GOT3 (cell line): ENCODE measurements around the gene GALK2.
"Not testable (repeated sequence)": the region's sequence is repeated elsewhere in the genome, so short reads cannot be mapped to it uniquely, and the experiment has no call there.

ENCODE experiments used
- DNase-seq: peaks from one replicate; lab custom pipeline; 2025; ENCODE audit warnings: mixed read lengths; lab: John Stamatoyannopoulos, UW

GALK2 gene

DNA sequence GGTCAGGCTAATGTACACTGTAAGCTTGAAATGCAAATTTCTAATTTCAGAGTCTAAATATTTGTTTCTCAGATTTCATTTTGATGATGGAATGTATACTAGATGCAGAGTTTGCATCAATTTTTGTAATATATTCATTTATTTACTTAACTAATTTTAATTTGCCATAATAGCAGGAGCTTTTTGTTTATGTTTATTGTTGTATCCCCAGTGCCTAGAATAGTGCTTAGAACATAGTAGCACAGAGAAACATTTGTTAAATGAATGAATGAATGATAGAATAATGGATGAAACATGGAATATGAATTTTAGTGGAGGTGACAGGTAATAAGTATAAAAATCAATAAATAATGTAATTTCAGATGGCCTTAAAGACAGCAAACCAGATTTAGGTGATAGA is 5.2 kb upstream of the GALK2 start:
- DNase-seq, result no peak

DNA sequence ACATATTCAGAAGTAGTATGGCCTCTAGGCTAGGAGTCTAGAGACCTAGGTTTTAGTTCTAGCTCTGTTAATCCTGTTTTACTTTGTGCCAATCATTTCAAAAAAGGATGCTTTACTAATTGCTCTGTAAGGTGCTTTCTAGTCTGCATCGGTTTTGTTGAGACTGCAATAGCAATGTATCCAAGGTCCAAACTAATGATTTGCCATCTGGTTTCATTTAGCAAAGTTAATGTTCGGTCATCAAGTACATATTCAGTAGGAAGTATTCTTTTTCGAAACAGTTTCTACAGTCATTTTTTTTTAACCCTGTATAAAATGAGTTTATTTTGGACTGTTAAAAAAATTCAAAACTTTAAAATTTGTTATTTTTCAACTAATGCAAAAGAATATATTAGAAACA is 2.0 kb upstream of the GALK2 start:
- DNase-seq, result no peak

DNA sequence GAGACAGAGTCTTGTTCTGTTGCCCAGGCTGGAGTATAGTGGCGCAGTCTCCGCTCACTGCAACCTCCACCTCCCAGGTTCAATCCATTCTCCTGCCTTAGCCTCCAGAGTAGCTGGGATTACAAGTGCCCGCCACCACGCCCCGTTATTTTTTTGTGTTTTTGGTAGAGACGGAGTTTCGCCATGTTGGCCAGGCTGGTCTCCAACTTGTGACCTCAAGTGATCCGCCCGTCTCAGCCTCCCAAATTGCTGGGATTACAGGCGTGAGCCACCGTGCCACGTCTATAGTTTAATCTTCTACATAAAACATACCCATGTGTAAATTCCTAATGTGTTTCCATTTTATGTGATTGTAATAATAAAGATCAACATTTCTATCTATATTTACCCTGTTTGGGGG is 1.7 kb downstream of the GALK2 start:
- no peak for DNase-seq

DNA sequence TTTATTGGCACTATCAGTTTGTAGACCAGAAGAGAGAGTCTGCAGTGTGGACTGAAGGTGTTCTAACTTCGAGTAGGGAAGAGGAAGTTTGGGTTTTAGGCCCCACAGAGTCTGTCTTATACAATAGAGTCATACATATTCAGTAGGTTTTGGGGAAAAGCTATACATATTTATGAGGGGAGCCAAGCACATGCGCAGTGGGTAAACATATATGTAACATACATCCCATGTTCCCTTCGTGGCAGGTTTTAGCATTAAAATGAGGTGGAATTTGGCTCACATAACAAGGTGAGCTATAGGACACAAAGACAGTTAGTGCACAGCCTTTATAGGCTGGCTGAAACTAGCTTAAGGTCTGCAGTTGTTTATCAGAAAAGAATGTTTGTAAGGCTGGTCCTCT is 4.9 kb downstream of the GALK2 start:
- no peak for DNase-seq

DNA sequence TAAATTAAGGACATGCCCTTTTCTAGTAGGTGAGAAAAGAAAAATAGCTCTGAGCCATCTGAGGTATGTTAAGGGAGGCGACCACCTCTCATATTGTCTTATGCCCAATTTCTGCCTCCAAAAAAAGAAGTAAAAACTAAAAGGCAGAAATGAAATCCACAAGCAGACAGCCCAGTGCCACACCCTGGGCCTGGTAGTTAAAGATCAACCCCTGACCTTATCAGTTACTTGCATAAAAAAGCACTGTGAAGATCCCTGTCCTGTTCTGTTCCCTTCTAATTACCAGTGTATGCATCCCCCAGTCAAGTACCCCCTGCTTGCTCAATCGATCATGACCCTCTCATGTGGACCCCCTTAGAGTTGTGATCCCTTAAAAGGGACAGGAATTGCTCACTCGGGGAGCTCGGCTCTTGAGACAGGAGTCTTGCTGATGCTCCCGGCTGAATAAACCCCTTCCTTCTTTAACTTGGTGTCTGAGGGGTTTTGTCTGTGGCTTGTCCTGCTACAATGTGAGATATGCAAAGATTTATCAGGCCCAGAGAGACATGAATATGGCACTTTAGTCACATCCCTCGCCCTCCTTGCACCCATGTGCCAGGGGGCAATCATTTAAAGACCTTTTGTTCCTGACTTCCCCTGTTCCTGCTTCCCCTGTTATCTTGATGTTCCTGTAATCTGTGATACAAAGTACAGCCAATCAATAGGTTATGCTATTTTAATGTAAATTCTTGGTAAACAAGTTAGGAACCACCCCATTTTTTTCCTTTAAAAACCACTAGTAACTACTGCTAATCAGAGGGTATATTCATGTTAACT is 5.7 kb downstream of the GALK2 start:
- DNase-seq, result not testable (repeated sequence)

DNA sequence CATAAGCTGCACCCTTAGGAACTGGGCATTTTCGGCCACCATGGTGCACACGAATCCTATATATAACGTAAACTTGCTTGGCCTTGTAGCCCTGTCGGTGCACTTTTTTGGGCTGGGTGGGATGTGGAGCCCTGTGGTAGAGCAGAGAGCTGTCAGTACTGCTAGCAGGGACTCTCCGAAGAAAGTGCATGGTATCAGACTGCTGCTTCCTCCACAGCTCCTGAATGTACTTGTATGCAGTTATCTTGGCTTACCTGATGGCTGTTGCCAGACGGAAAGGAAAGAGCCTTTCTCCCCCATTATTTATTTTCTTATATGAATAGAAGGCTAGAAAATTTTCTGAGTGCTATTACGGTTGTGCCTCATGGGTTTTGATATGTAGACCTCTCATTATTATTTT is 8.4 kb downstream of the GALK2 start:
- no peak for DNase-seq

DNA sequence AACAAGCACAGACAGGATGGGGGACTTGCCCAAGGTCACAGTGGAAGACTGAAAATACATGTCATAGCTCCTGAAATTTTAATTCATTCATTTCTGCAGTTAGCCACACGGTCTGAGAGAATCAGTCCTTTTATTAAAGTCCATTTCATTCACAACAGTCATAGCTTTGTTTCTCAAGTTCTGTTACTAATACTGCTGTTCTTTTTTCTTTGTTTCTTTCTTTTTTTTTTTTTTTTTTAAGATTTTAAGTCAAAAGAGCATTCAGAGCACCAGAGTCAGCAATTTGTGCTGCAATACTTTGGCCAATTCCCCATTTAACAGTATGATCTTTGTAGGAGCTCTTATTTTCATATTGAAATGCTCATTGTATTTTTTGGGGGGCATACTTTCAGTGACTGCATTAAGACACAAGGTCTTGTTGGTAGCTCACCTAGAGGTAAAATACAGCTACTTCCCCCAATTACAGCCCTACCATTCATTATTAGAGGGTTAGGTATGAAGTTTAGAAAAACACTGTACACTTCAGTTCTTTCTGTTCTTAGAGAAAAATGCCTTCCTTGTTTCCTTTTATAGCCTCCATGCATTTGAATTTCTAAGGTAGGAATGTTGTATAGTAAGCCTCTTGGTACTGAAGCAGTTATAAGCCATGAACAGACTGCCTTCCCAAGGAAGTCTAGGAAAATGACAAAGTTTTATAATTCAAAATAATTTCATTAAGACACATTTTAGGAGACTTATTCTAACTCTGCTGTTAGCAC is 9.6 kb downstream of the GALK2 start:
- no peak for DNase-seq

DNA sequence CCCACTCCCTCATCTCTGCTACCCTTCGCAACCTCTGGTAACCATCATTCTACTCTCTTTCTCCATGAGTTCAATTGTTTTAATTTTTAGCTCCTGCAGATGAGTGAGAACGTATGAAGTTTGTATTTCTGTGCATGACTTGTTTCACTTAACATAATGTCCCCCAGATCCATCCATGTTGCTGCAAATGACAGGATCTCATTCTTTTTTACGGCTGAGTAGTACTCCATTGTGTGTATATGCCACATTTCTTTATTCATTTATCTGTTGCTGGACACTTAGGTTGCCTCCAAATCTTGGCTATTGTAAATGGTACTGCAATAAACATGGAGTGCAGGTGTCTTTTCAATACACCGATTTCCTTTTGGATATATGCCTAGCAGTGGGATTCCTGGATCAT is 12.1 kb downstream of the GALK2 start:
- no peak for DNase-seq

DNA sequence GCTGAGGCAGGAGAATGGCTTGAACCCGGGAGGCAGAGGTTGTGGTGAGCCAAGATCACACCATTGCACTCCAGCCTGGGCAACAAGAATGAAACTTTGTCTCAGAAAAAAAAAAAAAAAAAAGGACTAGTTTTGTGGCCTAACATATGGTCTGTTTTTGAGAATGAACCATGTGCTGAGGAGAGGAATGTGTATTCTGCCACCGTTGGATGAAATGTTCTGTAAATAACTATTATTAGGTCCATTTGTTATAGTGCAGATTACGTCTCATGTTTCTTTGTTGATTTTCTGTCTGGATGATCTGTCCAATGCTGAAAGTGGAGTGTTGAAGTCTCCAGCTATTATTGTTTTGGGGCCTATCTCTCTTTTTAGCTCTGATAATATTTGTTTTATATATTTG is 13.7 kb downstream of the GALK2 start:
- DNase-seq, result not testable (repeated sequence)

DNA sequence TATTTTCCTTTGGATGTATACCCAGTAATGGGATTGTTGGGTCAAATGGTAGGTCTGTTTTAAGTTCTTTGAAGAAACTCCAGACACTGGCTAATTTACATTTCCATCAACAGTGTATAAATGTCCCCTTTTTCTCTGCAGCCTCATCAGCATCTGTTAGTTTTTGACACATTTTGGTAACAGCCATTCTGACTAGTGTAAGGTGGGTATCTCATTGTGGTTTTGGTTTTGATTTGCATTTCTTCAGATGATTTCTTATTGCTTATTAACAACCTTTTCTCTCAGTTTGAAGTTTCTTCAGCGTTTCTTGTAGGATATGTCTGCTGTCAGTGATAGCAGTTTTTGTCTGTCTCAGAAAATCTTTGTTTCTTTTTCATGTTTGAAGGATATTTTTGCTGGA is 15.4 kb downstream of the GALK2 start:
- DNase-seq, result no peak

DNA sequence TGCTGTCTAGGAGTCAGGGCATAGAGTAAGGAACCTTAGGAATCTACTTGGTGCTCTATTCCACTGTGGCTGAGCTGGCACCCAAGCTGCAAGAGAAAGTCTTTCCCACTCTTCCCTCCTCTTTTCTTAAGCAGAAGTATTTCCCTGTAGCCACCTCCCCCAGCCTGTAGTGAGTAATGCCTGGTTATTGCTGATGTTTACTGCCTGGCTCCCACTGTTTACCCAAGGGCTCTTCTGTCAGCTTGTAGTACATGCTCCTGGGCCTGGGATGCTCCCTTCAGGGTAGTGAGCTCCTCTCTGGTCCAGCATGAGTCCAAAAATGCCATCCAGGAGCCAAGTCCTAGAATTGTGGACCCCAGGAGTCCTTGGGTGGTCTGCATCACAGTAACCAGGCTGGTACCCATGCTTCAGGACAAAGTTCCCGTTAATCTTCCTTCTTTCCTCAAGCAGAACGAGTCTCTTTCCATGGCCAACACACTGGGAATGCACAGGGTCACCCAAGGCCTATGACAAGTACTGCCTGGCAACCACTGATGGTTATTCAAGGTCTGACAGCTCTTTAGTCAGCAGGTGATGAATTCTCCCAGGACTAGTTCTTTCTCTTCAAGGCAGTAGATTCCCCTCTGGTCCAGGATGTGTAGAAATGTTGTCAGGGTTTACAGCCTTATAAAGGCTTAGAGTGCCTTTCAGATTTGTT is 17.6 kb downstream of the GALK2 start:
- DNase-seq, result no peak

DNA sequence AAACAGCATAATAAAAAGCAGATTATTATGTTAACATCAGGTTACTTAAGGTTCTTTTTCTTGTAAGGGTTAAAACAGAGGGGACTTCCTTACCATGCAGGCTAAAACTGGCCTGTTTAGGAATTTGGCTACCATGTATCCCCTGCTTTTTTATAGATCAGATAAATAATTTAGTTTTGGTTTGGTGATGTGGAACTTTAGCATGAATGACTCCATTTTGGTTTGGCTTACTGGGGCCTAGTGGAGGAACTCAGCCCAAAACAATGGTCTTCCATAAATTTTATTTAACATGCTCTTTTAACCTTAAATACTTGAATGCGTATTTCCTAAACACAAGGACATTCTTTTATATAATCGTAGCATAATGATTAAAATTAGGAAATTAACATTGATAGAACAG is 18.9 kb downstream of the GALK2 start:
- no peak for DNase-seq

DNA sequence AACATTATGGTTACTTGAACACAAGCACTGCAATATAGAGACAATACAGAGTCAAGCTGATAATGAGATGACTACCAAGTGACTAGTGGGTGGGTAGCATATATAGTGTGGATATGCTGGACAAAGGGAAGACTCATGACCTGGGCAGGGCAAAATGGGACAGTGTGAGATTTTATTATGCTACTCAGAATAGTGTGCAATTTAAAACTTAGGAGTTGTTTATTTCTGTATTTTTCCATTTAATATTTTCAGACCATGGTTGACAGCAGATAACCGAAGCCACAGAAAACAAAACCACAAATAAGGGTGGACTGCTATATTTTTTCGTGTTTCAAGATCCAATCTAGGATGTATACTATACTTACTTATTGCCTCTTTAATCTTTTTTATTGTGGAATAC is 19.6 kb downstream of the GALK2 start:
- no peak for DNase-seq

DNA sequence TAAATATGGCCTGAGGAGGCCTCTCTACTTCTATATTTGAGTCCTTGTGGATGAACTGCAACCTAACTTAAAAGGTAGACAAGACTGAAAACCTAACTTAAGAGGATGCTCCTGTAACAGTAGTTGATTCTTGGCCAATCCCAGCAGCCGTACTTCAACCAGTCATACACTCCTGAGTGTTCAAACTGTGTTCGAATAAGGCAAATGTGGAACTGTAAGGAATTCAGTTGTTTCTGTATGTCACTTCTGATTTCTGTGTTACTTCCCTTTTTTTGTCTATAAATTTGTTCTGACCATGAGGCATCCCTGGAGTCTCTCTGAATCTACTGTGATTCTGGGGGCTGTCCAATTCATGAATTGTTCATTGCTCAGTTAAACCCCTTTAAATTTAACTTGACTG is 20.5 kb downstream of the GALK2 start:
- no peak for DNase-seq

DNA sequence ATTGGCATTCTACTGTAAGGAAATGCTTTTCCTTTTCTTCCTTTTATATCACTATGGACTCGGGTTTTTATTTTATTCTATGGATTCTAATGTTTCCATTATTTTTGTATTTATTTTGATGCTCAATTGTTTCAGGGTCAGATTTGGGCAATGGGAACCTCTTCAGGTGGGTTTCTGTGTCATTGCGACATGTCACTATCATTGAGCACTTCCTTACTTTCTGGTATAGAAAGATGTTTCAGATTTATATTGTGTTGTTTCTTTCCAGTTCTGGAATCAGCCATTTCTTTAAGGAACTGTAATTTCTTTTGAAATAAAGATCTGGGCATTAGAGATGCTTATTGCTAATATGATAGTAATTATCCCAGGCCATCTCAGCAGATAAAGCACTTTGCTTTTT is 21.8 kb downstream of the GALK2 start:
- DNase-seq, result no peak

DNA sequence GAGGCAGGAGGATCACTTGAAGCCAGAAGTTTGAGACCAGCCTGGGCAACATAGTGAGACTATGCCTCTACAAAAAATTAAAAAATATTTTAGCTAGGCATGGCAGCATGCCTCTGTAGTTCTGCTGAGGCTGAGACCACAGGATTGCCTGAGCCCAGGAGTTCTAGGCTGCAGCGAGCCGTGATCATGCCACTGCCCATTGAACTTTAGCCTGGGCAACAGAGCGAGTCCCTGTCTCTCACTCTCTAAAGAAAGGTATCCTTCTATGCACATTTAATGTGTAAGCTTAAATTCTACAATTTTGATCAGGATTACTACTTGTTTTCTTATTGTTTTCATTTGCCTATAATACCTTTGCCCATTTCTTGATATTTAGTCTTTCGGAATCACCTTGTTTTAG is 26.8 kb downstream of the GALK2 start:
- DNase-seq, result no peak

DNA sequence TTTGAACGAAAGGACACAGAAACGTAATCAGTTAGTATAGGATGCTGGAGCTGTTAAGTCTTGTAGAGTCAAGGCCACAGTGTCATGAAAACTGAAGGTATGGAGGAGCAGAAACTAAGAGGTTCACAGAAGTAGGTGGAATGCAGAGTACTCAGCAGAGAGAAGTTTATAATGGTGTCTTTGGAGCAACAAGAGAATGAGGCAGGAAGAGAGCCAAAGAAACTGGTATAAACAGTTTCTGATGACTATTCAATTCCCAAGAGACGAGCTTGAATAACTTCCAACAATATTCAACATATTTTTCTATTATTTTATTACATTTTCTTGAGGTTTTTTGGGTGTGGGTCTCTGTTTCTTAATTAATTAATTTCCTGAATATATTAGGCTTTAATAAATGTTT is 29.6 kb downstream of the GALK2 start:
- DNase-seq, result no peak

DNA sequence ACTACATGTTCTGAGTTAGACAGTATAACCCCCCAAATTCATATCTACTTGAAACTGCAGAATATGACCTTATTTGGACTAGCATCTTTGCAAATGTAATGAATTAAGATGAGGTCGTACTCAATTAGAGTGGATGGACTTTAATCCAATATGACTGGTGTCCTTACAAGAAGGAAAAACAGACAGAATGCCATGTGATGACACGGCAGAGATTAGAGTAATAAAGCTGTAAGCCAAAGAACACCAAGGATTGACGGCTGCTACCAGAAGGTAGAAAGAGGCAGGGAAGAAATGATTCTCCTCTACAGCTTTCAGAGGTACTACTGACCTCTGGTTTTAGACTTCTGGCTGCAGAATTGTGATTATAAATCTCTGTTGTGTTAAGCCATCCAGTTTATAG is 30.3 kb downstream of the GALK2 start:
- DNase-seq, result no peak

DNA sequence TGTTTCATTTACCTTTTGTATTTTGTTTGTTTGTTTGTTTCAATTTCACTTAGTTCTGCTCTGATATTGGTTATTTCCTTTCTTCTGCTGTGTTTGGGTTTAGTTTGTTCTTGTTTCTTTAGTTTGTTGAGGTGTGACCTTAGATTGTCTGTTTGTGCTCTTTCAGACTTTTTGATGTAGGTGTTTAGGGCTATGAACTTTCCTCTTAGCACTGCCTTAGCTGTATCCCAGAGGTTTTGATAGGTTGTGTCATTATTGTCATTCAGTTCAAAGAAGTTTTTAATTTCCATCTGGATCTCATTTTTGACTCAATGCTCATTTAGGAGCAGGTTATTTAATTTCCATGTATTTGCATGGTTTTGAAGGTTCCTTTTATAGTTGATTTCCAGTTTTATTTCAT is 38.1 kb downstream of the GALK2 start:
- DNase-seq, result not testable (repeated sequence)

DNA sequence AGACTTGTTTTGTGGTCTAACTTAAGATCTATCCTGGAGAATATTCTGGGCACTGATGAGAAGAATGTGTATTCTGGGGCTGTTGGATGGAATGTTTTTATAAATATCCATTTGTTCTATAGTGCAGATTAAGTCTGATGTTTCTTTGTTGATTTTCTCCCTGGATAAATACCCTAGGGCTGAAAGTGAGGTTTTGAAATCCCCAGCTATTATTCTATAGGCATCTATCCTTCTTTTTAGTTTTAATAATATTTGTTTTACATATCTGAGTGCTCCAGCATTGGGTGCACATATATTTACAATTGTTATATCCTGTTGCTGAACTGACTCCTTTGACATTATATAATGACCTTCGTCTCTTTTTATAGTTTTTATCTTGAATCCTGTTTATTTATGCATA is 42.9 kb downstream of the GALK2 start:
- no peak for DNase-seq

DNA sequence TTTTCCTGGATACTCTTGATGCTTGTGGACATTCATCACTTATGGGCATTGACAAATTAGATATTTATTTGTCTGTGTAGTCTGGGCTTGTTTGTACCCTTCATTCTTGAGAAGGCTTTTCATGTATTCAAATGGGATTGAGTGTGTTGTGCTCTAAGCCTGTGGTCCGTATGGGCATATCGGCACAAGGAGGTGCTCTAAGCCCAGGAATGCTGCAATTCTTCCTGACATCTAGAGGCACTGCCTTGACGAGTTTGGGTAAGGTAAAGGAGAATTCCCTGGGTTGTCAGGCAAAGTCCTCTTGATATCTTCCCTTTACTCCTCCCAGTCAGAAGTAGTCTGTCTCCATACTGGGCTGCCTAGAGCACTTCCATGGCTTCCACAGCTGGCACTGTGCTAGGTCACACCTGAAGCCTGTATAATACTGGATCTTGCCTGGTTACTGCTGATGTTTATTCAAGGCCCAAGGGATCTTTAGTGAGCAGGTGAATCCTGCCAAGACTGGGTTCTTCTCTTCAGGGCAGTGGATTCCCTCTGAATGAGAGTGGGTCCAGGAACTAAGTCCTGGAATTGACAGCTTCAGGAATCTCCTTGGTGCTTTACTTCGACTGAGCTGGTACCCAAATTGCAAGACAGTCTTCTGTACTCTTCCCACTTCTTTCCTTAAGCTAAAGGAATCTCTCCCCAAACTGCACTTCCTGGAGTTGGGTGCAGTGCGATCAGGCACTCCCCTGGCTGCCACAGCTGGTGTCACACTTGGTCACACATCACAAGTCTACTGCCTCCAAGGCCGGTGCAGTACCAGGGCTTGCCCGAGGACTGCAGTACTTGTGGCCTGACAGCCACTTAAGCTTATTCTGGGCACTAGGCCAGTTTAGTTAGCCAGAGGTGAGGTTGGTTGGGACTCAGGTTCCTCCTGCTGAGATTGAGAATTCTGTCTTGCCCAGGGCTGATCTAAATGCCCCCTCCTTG is 46.0 kb downstream of the GALK2 start:
- no peak for DNase-seq
